CD4-positive, alpha-beta T cell treated with Interleukin-2 at 100 ng/mL for 4 hours (primary cell): ENCODE results near the gene APOE.
"Not testable (repeated sequence)": the region's sequence is repeated elsewhere in the genome, so short reads cannot be mapped to it uniquely, and the experiment has no call there.

ENCODE experiments used
- DNase-seq: peaks from one replicate; pipeline ENCODE4 v3.0.0-alpha.2; 2020; ENCODE audit warnings: low spot score

Gene APOE

GRCh38 chr19:44905437-44906160 is at the start of gene APOE:
Gene APOE (plus strand): TSS chr19:44905796. CDS start chr19:44906625, 829 bp downstream.
- no peak for DNase-seq

GRCh38 chr19:44856421-44857083 is 49.0 kb upstream of the APOE start:
- no peak for DNase-seq

DNA sequence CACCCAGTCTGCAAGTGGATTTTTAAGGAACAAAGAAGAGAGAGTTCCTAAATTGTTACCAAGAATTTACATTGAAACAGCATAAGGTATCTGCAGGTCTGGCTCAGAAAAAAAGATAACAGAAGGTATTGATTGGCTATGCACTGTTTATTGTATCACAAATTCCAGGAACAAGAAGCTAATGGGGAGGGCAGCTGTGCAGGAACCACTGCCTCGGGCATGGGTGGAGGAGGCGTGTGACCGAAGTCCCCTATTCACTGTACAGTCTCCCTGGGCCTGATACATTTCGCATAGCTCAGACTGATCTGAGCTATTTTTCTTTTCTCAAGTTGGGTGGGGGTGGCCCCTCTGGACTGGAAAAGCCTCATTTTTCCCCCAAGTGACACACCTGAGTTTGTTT is 47.8 kb upstream of the APOE start:
- no peak for DNase-seq

DNA sequence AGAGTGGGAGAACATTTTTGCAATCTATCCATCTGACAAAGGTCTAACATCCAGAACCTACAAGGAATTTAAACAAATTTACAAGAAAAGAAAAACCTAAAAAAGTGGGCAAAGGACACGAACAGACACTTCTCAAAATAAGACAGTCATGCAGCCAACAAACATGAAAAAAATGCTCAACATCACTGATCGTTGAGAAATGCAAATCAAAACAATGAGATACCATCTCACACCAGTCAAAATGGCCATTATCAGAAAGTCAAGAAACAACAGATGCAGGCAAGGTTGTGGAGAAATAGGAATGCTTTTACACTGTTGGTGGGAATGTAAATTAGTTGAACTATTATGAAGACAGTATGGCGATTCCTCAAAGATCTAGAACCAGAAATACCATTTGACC is 44.0 kb upstream of the APOE start:
- DNase-seq = not testable (repeated sequence)

GRCh38 chr19:44863990-44864389 is 41.6 kb upstream of the APOE start:
- DNase-seq = no peak

DNA sequence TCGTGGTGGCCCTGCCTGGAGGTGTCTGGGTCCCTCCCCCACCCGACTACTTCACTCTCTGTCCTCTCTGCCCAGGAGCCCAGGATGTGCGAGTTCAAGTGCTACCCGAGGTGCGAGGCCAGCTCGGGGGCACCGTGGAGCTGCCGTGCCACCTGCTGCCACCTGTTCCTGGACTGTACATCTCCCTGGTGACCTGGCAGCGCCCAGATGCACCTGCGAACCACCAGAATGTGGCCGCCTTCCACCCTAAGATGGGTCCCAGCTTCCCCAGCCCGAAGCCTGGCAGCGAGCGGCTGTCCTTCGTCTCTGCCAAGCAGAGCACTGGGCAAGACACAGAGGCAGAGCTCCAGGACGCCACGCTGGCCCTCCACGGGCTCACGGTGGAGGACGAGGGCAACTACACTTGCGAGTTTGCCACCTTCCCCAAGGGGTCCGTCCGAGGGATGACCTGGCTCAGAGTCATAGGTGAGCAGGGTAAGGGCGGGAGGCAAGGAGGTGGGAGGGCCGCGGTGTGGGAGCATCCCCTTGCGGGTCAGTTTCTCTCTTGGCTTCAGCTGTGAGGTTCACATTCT is 40.3 kb upstream of the APOE start:
- no peak for DNase-seq

DNA sequence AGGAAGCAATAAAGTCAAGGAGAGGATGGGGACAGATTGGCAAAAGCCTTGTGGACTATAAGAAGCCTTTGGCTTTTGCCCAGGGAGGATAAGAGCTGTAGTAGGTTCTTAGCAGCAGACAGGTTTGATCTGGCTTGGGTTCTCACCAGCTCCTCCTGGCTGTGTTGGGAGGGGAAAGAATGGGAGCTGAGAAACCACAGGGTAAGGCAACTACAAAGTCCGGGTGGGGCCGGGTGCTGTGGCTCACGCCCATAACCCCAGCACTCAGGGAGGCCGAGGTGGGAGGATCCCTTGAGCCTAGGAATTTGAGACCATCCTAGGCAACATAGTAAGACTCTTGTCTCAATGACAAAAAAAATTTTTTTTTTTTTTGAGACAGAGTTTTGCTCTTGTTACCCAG is 38.9 kb upstream of the APOE start:
- DNase-seq = no peak

DNA sequence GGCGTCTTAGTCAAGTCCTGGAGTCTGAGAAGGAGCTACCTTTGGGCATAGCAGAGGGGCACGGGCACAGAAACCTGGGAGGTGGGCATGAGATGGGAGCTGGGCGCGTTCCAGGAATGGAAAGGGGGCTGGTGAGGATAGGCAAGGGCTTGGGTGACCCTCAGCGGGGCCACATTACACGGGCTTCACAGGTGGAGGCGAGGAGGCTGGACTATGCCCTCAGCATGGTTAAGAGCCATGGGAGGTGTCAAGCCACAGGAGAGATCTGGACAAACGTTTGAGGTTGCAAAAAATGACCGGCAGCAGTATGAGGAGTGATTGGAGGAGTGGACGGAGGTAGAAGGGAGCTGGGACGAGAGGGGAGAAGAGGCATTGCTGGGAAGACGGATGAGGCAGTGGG is 38.0 kb upstream of the APOE start:
- no peak for DNase-seq

- no peak for DNase-seq
Measured at GRCh38 chr19:44869733-44870470, 35.7 kb upstream of the APOE start.

DNA sequence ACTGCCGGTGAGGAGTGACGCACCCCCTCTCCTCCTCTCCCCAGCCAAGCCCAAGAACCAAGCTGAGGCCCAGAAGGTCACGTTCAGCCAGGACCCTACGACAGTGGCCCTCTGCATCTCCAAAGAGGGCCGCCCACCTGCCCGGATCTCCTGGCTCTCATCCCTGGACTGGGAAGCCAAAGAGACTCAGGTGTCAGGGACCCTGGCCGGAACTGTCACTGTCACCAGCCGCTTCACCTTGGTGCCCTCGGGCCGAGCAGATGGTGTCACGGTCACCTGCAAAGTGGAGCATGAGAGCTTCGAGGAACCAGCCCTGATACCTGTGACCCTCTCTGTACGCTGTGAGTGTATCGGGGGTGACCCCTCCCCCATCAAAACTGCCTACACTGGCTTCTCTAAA is 33.8 kb upstream of the APOE start:
- DNase-seq = no peak

GRCh38 chr19:44872661-44873060 is 32.9 kb upstream of the APOE start:
- no peak for DNase-seq

GRCh38 chr19:44874317-44874716 is 31.3 kb upstream of the APOE start:
- no peak for DNase-seq

GRCh38 chr19:44875666-44876451 is 29.7 kb upstream of the APOE start:
- no peak for DNase-seq

DNA sequence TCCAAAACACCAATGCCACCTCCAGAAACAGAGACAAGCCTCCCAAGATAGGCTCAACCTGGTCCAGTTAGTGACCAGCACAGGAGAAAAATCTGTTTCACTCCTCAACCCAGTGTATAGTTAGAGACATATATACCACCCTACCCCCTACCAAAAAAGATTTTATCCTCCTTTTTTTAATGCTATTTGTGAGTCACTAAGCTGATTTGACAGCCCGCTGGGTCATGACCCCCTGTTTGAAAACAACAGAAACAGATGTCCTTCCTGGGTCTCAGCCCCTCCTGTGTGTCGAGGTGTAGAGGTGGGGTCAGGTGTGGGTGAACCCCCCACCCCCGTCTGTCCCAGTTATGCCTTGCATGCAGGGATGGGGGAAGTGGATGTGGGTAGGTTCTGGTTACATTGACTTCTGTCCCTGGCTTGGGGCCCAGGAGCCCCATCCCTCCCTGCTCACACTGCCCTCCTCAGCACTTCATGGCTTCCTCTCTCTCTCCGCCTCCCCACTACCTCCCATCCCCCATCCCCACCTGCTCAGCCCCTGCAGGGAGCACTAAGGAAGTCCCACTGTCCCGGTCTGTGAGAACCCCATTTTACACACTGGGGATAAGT is 28.6 kb upstream of the APOE start:
- DNase-seq = no peak

DNA sequence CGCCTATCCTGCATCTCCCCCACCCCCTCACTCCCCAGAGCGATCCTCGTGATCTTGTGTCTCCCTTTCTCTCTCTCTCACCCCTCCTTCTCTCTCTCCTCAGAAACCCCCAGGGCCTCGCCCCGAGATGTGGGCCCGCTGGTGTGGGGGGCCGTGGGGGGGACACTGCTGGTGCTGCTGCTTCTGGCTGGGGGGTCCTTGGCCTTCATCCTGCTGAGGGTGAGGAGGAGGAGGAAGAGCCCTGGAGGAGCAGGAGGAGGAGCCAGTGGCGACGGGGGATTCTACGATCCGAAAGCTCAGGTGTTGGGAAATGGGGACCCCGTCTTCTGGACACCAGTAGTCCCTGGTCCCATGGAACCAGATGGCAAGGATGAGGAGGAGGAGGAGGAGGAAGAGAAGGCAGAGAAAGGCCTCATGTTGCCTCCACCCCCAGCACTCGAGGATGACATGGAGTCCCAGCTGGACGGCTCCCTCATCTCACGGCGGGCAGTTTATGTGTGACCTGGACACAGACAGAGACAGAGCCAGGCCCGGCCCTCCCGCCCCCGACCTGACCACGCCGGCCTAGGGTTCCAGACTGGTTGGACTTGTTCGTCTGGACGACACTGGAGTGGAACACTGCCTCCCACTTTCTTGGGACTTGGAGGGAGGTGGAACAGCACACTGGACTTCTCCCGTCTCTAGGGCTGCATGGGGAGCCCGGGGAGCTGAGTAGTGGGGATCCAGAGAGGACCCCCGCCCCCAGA is 27.3 kb upstream of the APOE start:
- DNase-seq = no peak

DNA sequence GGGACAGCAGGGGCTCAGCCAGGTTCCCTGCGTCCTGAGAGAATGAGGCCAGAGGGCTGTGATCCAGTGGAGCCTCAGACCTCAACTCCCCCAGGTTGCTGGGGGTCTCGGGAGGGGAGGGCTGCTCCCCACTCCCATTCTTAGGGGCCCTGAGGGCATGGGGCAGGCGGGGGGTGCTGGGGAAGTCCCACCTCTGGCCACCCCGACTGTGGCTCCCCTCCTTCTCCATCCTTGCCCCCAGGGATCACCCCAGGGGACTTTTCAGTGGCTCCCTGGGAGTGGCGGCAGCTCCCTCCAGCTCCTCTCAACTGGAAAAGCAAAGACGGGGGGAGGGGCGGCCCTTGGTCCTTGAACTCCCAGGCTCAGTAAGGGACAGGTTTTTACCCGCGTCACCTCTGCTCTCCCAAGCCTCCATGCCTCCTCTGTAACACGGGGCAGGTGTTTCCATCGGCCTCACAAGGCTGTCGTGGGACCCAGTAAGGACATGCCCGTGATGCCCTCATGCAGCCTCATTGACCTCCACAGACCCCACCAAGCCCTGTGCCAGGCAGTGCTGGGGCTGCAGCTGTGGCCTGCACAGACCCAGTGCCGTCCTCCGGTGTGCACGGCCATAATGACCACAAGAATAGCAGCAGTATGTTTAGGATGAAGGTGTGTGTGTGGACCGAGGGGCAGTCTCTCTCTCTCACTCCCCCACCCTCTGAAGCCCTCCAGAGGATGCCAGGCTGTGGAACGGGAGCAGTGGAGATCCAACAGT is 26.1 kb upstream of the APOE start:
- DNase-seq = no peak

DNA sequence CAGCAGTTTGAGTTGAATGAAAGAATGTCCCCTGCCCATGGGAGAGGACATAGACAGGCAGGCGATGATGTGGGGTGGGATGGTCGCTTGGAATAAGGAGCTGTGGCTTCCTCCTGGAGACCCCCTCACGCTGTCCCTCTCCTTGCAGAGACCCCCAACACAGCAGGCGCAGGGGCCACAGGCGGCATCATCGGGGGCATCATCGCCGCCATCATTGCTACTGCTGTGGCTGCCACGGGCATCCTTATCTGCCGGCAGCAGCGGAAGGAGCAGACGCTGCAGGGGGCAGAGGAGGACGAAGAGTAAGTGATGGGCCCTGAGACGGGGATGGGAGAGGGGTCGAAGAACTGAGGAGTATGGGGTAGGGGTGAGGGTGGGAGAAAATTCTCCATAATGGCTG is 23.5 kb upstream of the APOE start:
- DNase-seq = no peak

DNA sequence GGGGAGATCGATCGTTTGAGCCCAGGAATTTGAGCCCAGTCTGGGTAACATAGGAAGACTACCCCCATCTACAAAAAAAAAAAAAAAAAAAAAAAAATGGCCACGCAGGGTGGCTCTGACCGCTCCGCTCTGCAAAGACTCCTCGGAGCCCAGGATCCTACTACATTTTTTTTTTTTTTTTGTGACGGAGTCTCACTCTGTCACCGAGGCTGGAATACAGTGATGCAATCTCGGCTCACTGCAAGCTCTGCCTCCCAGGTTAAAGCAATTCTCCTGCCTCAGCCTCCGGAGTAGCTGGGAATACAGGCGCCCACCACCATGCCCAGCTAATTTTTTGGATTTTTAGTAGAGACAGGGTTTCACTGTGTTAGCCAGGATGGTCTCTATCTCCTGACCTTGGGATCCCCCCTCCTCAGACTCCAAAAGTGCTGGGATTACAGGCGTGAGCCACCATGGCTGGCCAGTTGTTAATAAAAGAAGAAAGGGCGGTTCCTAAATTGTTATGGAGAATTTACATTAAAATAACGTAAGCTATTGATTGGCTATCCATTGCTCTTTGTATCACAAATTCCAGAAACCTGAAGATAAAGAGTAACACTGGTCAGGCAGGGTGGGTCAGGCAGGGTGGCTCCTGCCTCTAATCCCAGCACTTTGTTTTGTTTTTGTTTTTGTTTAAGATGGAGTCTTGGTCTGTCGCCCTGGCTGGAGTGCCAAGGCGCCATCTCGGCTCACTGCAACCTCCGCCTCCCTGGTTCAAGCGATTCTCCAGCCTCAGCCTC is 22.8 kb upstream of the APOE start:
- DNase-seq = not testable (repeated sequence)

DNA sequence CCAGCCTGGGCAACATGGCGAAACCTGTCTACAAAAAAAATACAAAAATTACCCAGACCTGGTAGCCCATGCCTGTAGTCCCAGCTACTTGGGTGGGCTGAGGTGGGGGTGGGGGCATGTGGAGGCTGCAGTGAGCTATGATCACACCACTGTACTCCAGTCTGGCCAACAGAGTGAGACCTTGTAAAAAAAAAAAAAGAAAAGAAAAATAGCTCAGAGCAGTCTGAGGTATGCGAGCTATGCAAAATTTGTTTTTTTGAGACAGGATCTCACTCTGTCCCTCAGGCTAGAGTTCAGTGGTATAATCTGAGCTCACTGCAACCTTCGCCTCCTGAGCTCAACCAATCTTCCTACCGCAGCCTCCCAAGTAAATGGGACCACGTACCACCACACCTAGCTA is 21.7 kb upstream of the APOE start:
- no peak for DNase-seq
